ENCODE measurements around the gene TCEAL9.

DNA sequence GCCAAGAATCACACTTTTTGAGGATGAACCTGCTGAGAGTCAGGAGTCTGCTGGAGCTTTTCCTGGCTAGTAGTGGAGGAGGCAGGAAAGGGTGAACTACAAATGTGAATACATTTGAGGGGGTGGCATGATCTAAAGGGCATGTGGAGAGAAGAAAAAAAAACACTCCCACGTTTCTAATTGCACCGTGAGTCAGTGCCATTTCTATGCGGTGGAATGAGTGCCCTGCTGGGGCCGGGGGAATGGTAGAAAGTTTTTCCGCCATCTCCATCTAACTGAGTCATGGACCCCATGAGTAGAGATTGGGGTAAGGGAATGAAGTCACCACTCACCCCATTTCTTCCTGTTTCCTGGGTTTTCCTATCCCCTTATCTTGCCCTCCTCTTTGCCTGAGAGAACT lies 39.9 kb downstream of the TCEAL9 start:
- TF ChIP-seq POLR2A (IDR thresholded peaks at IDR 0.05) (no peak), CTCF (IDR thresholded peaks at IDR 0.05) (no peak)
